GM18867 (cell line): ENCODE measurements around the gene NRK.
"Not testable (repeated sequence)": the region's sequence is repeated elsewhere in the genome, so short reads cannot be mapped to it uniquely, and the experiment has no call there.

Source experiments
- ATAC-seq: cut with Tn5 transposase; IDR thresholded peaks from one replicate; pipeline ENCODE4 v1.9.1; 2021; ENCODE audit warnings: mild to moderate bottlenecking, moderate library complexity; ENCODE audit not compliant: unreplicated experiment

Gene NRK

GRCh38 chrX:105822138-105823091 lies at the start of gene NRK:
NRK (plus strand) TSS chrX:105822539; CDS start chrX:105822846, 307 bp downstream.
- ATAC-seq, result no peak

- no peak for ATAC-seq
These were observed 48.5 kb upstream of the NRK start for GRCh38 chrX:105773801-105774200.

- no peak for ATAC-seq
These were observed 46.7 kb upstream of the NRK start for GRCh38 chrX:105775679-105776078.

GRCh38 chrX:105781804-105782203 lies 40.5 kb upstream of the NRK start:
- ATAC-seq, result no peak

GRCh38 chrX:105796877-105797276 lies 25.5 kb upstream of the NRK start:
- not testable (repeated sequence) for ATAC-seq

- ATAC-seq, result no peak
These were observed 18.4 kb upstream of the NRK start for GRCh38 chrX:105803891-105804290.

GRCh38 chrX:105805655-105806054 lies 16.7 kb upstream of the NRK start:
- ATAC-seq, result not testable (repeated sequence)

GRCh38 chrX:105816517-105816916 lies 5.8 kb upstream of the NRK start:
- no peak for ATAC-seq

GRCh38 chrX:105820247-105820646 lies 2.1 kb upstream of the NRK start:
- no peak for ATAC-seq

- ATAC-seq, result no peak
These were observed 743 bp upstream of the NRK start for GRCh38 chrX:105821471-105822121.

GRCh38 chrX:105823092-105823455 lies 735 bp downstream of the NRK start:
- no peak for ATAC-seq

- ATAC-seq, result no peak
These were observed 6.7 kb downstream of the NRK start for GRCh38 chrX:105829011-105829410.

GRCh38 chrX:105837232-105837631 lies 14.9 kb downstream of the NRK start:
- no peak for ATAC-seq

- ATAC-seq, result no peak
These were observed 23.3 kb downstream of the NRK start for GRCh38 chrX:105845631-105846030.

- ATAC-seq, result not testable (repeated sequence)
These were observed 27.8 kb downstream of the NRK start for GRCh38 chrX:105850100-105850499.

- no peak for ATAC-seq
These were observed 43.4 kb downstream of the NRK start for GRCh38 chrX:105865709-105866108.

- ATAC-seq, result no peak
These were observed 47.4 kb downstream of the NRK start for GRCh38 chrX:105869701-105870100.

- no peak for ATAC-seq
These were observed 48.1 kb downstream of the NRK start for GRCh38 chrX:105870445-105870844.

- no peak for ATAC-seq
These were observed 50.6 kb downstream of the NRK start for GRCh38 chrX:105872941-105873340.

- ATAC-seq, result no peak
These were observed 52.5 kb downstream of the NRK start for GRCh38 chrX:105874790-105875189.

- ATAC-seq, result no peak
These were observed 54.3 kb downstream of the NRK start for GRCh38 chrX:105876658-105877057.

GRCh38 chrX:105880491-105880890 lies 58.2 kb downstream of the NRK start:
- ATAC-seq, result no peak
